Gastroesophageal sphincter (tissue), 3 donors: ENCODE data around the gene NOS1AP.

Source experiments
- CTCF ChIP-seq, 4 experiments: fragments of 200-600 bp in 2 of 4; fragments of 450-650 bp in 2 of 4; sonication (generic) in 1 of 4; IDR thresholded peaks; one replicate each; pipeline ENCODE4 v1.5.1; 2017 to 2019; ENCODE audit warnings: antibody characterized with exemption in 4 of 4, mild to moderate bottlenecking in 2 of 4, moderate library complexity in 2 of 4
- EP300 ChIP-seq: sonication (generic); formaldehyde crosslinking; IDR thresholded peaks from one replicate; pipeline ENCODE4 v1.6.1; 2017; ENCODE audit warnings: antibody characterized with exemption, mild to moderate bottlenecking

- TF ChIP-seq CTCF (IDR thresholded peaks at IDR 0.05) (no peak), EP300 (no peak)
Observed at GRCh38 chr1:162089748-162090147, 20.3 kb downstream of the NOS1AP start.
